T-helper 1 cell treated with Interleukin-12 subunit alpha and Interleukin-12 subunit beta and Interleukin-4 antibody, amounts not matched to agents 30 μg/mL and 1 μg/mL, for 36 hours (primary cell): ENCODE data around the gene IMPG2.

Source experiments
- H3K27ac Mint-ChIP-seq: one replicate; pipeline ENCODE4 v1.8.0; 2021; ENCODE audit warnings: mild to moderate bottlenecking, mixed read lengths
- H3K27me3 Mint-ChIP-seq: one replicate; pipeline ENCODE4 v1.8.0; 2021; ENCODE audit warnings: low read depth, mixed read lengths
- H3K36me3 Mint-ChIP-seq: one replicate; pipeline ENCODE4 v1.8.0; 2021; ENCODE audit warnings: low read depth, mixed read lengths
- H3K4me1 Mint-ChIP-seq: one replicate; pipeline ENCODE4 v1.8.0; 2021; ENCODE audit warnings: low read depth, mixed read lengths
- H3K4me3 Mint-ChIP-seq: one replicate; pipeline ENCODE4 v1.8.0; 2021; ENCODE audit warnings: mild to moderate bottlenecking, moderate library complexity, mixed read lengths
- H3K9me3 Mint-ChIP-seq: one replicate; pipeline ENCODE4 v1.8.0; 2021; ENCODE audit warnings: mixed read lengths

The IMPG2 gene

DNA sequence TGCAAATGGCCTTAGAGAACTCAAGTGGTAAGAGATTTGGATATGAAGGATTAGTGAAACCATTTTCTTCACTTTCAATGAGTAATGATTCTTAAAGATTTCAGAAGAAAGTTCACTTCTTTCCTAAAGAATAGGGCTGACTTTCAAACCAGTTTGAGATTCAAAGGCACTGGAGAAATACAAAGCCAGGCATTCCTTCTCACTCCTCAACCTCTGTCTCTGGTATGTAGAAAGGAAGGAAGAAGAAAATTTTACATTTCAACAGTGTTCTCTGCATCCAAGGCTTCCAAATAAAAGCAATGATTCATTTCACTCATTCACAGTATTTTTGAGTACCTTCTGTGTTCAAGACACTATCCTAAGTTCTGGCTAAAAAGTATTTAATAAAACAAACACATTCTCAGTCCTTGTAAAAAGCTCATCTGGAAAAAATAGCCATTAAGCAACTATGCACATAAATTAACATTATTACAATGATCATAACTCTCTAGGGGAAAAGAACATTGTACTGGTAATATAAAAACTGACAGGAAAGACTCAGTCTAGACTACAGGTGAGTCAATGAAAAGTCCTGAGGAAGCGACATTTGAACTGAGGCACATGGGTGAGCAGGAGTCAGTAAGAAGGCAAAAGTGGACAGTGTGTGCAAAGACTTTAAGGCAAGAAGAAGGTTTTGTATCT, 79.5 kb downstream of the IMPG2 start:
- Mint-ChIP-seq H3K27me3 (no peaks in the 10 kb centered on the region), H3K4me3 (no peak overlapping the region), H3K27ac (no peak overlapping the region), H3K4me1 (no peaks in the 10 kb centered on the region), H3K36me3 (peaks cover 4% of the 10 kb centered on the region), H3K9me3 (no peaks in the 10 kb centered on the region)

DNA sequence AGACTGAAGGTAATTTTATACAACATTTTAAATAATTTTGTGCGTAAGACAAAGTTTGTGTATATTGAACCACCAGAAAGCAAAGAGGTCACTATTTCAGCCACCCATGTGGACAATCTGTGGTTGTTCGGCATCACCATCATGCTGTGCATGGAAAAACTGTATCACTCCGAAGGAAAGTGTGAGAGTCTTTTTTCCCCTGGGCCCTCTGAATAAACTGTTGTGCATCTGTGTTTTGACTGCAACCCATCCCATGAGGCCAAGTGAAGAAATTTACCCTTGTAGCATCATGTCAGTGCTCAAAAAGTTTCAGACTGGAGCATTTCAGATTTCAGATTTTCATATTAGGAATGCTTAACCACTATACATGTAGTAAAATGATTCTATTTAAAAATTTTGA, 85.3 kb downstream of the IMPG2 start:
- peaks cover 2% of the 10 kb centered on the region for H3K36me3 Mint-ChIP-seq
- H3K4me3 Mint-ChIP-seq = no peak overlapping the region
- no peaks in the 10 kb centered on the region for H3K9me3 Mint-ChIP-seq
- no peaks in the 10 kb centered on the region for H3K4me1 Mint-ChIP-seq
- no peak overlapping the region for H3K27ac Mint-ChIP-seq
- no peaks in the 10 kb centered on the region for H3K27me3 Mint-ChIP-seq

DNA sequence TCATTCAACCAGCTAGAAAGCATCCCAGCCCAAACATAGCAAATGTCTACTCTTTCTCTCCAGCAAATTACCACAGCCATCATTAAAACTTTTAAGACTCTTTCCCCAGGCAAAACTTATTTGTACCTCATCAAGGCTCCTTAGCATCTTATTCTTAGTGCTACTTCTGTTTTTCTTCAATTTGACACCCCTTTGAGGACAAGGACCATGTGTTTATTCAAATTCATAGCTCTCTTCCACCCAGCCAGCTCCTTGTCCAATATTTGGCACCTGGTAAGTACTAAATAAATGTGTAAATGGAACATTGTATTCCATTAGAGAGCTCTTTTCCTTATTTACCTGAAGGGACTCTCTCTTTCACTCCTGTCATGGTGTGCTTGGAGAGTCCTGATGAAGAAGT, 89.8 kb downstream of the IMPG2 start:
- Mint-ChIP-seq H3K4me3 (no peak overlapping the region), H3K9me3 (no peaks in the 10 kb centered on the region), H3K27ac (no peak overlapping the region), H3K4me1 (no peaks in the 10 kb centered on the region), H3K27me3 (no peaks in the 10 kb centered on the region), H3K36me3 (peaks cover 1% of the 10 kb centered on the region)

DNA sequence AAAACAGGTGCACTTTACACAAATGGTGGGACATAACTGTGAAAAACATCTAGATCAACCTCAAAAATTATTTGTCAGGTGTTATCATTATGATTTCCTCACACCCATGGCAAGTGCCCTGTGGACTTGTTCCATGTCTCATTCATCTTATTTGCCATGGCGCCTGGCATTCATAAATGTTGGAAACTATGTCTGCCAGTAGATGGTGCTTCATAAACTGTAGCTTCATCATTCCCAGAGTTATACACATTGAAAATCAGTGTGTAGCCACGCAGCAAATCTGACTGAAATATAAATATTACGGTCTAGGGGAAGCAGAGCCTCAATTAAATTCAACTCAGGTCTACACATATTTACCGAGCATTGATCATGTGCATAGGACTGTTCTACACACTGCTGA, 90.7 kb downstream of the IMPG2 start:
- no peaks in the 10 kb centered on the region for H3K27me3 Mint-ChIP-seq
- no peaks in the 10 kb centered on the region for H3K36me3 Mint-ChIP-seq
- no peaks in the 10 kb centered on the region for H3K4me1 Mint-ChIP-seq
- no peak overlapping the region for H3K27ac Mint-ChIP-seq
- no peak overlapping the region for H3K4me3 Mint-ChIP-seq
- H3K9me3 Mint-ChIP-seq = no peaks in the 10 kb centered on the region

DNA sequence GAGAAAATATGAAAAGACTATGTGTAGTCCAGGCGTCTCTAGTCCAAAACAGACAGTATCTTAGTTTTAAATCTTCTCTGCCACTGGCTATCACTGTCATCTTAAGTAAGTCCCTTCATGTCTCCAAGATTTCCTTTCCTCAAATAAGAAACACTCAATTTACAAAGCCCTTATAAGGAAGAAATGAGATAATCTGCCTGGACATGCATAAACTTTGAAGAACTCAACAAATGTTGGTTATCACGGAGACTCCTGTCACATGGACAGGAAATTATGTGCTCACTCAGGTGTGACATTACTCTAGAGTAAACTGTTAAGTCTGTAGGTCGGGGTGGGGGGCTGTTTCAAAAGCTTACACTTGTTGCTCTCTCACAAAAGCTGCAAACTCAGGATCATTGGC, 91.9 kb downstream of the IMPG2 start:
- Mint-ChIP-seq H3K27me3 (no peaks in the 10 kb centered on the region), H3K36me3 (no peaks in the 10 kb centered on the region), H3K4me1 (no peaks in the 10 kb centered on the region), H3K27ac (no peak overlapping the region), H3K9me3 (no peaks in the 10 kb centered on the region), H3K4me3 (no peak overlapping the region)

DNA sequence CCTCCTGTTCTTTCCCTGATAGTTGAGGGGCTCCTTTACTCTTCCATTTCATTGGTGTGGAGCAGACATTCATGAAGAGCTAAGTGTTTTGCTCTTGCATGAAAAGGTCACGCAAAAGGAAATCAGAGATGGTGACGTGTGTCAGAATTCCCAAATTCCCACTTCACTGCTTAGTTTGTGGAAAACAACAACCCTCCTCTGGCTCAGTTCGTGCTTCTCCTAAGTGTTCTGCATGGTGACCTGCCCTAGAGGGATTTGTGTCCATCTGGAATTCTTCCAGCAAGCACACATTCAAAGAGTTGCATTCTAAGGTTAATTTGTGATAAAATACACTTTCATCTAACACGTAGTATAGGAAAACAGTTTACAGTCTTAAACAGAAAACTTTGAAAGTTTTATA, 95.6 kb downstream of the IMPG2 start:
- Mint-ChIP-seq H3K27ac (no peak overlapping the region), H3K4me3 (no peak overlapping the region), H3K27me3 (no peaks in the 10 kb centered on the region), H3K4me1 (no peaks in the 10 kb centered on the region), H3K36me3 (no peaks in the 10 kb centered on the region), H3K9me3 (peaks cover 1% of the 10 kb centered on the region)

DNA sequence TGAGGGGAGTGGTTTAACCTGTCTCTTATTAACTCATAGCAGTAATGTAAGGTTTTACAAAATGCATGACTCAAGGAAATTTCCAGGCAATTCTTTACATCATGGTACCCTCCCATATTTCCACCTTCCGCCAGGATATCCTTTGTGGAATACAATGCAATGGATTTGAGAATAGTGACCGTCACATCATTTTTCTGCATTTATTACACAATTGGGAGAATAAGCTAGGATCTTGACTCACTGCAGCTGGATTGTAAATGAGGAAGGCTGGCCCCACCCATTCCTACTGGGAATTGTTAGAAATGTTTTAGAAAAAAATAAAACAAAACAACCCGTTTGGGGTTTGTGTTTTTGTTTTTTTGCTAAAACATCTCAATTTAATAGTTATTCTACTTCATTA, 97.4 kb downstream of the IMPG2 start:
- no peak overlapping the region for H3K4me3 Mint-ChIP-seq
- peaks cover 8% of the 10 kb centered on the region for H3K9me3 Mint-ChIP-seq
- H3K4me1 Mint-ChIP-seq = no peaks in the 10 kb centered on the region
- no peak overlapping the region for H3K27ac Mint-ChIP-seq
- H3K36me3 Mint-ChIP-seq = no peaks in the 10 kb centered on the region
- no peaks in the 10 kb centered on the region for H3K27me3 Mint-ChIP-seq

DNA sequence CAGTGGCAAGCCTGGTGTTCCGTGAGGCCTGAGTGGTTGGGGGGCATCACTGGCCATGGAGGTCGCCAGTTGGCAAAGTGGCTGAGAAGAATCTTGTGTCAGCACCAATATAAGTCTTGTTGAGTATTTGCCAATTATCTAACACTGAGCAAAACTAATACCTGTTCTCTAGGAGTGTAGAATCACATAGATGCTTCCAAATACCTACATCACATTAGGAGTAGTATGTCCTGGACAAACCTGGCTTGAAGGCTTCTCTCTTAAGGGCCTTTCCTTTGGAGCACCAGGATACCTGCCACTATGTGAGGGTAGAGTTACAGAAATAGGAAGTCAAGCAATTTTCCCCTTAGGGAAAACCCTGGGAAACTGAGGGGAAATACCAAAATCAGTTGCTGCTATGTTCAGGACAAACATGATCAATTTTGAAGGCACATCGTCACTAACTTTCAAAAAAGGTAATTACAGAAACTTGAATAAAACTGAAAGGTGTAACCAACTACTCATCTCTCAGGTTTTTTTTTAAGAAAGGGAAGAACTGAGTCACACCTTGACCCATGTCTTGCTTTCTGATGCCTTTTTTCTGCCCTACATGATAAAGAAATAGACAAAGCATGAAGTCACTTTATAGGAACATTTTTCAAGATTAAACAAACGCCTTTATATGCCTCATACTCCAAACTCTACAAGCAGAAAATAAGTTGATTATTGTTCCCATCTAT, 100.4 kb downstream of the IMPG2 start:
- Mint-ChIP-seq H3K4me3 (no peak overlapping the region), H3K27me3 (no peaks in the 10 kb centered on the region), H3K27ac (no peak overlapping the region), H3K36me3 (no peaks in the 10 kb centered on the region), H3K4me1 (no peaks in the 10 kb centered on the region), H3K9me3 (peaks cover 8% of the 10 kb centered on the region)

DNA sequence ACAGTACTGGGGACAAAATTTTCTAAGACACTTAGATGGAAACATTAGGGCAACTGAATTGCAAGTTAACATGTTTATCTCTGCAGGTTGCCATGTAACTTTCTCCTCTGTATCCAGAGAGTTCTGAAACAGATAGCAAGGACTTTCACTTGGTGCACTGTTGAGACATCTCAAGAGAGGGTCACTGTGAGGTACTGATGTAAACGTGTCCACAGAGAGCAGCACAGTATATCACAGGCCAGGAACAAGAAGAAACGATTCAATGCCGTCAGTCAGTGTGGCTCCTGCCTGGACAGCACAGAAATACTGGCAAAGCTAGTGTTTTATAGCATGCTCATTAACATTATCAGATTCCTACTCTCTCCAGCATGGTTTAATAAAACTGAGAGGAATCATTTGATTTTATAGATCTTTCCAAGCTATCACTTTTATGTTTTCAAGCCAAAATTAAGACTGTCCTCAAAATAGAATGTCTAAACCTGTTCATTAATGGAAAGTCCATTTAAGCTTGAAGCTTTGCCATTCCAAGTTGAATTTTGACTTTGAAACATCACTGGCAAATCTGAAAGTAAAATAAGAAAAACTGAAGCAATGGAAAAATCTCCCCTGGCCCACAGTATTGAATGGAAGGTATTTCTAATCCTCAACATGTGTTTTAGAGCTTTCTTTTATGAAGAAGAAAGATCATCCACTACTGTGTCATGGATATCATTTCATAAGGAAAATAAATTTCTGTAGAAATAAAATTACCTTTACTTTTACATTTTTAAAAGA, 102.7 kb downstream of the IMPG2 start:
- Mint-ChIP-seq H3K27me3 (no peaks in the 10 kb centered on the region), H3K27ac (no peak overlapping the region), H3K4me1 (no peaks in the 10 kb centered on the region), H3K36me3 (no peaks in the 10 kb centered on the region), H3K4me3 (no peak overlapping the region), H3K9me3 (peaks cover 18% of the 10 kb centered on the region)

DNA sequence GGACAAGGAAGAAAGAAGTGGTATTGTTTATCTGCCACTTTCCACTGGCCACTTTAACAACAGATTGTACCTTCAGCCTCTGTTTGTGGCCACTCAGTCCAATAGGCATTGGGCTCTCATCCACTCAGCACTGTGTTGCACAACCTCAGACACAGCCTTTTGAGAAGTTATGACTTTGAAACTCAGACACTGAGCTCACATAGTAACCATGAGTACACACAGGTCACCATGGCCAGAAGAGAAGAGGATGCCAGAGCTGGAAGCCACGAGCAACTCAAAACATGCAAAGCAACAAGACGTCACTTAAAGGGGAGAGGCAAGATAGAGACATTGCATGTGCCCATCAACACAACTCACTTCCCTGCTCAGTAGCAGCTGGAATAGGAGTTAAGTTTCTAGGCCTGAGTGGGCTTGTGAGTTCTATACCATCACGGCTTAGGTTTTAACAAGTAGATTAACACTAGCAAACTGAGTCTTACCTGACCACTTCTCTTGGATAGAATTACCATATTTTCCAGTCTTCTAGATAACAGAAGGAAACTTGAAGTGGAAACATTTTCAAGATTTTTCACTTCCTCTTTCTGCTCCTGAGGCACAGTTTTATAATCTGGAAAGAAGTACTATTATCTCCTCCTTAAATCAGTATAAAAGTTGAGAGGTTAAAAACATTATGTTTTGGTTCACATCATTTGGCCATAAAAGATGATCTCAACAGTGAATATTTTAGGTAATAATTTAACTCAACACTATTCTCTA, 103.5 kb downstream of the IMPG2 start:
- Mint-ChIP-seq H3K27me3 (no peaks in the 10 kb centered on the region), H3K4me3 (no peak overlapping the region), H3K4me1 (no peaks in the 10 kb centered on the region), H3K36me3 (no peaks in the 10 kb centered on the region), H3K9me3 (peaks cover 18% of the 10 kb centered on the region), H3K27ac (no peak overlapping the region)

DNA sequence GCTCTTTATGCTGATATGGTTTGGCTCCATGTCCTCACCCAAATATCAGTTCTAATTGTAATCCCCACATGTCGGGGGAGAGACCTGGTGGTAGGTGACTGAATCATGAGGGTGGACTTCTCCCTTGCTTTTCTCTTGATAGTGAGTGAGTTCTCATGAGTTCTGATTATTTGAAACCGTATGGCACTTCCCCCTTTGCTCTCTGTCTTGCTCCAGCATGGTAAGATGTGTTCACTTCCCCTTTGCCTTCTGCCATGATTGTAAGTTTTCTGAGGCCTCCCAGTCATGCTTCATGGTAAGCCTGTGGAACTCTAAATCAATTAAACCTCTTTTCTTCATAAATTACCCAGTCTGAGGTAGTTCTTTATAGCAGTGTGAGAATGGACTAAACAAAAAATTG, 107.6 kb downstream of the IMPG2 start:
- peaks cover 10% of the 10 kb centered on the region for H3K9me3 Mint-ChIP-seq
- H3K27ac Mint-ChIP-seq = no peak overlapping the region
- no peaks in the 10 kb centered on the region for H3K36me3 Mint-ChIP-seq
- no peaks in the 10 kb centered on the region for H3K27me3 Mint-ChIP-seq
- H3K4me1 Mint-ChIP-seq = no peaks in the 10 kb centered on the region
- H3K4me3 Mint-ChIP-seq = no peak overlapping the region

DNA sequence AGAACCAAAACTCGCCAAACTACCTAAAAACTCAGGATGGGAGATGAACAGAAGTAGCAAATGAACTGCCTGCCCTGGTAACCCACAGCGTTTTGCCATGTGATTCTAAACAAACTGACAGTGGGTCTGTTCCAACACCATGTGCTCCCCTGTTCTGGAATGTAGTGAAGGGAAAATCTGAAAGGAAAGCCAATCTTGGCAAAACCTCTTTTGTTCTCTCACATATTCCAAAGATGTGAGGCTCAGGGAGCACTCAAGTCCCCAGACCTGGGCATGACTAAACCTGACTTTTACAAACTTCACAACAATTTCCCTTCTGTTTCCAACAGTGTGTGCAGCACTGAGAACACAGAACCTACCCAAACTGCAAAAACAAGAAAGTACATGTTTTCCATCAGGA, 116.1 kb downstream of the IMPG2 start:
- Mint-ChIP-seq H3K27me3 (peaks cover 15% of the 10 kb centered on the region), H3K4me1 (no peaks in the 10 kb centered on the region), H3K4me3 (no peak overlapping the region), H3K27ac (no peak overlapping the region), H3K9me3 (no peaks in the 10 kb centered on the region), H3K36me3 (no peaks in the 10 kb centered on the region)

DNA sequence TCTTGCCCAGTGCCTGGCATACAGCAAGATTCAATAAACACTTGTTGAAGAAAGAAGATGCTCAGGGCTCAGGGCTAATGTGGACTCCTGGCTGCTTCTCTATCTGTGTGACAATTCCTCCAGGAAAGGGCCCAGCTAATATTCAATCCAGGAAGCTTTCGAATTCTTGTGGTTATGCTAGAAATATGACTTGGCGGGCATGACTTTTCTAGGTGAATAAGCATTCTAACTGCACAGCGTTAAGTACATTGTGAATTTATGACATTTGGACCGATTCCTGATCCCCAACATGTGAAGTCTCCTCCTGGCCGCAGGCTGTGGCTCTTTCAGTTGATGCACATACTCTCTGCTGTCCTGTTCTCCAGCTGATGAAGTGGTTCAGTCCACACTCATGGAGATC, 117.0 kb downstream of the IMPG2 start:
- Mint-ChIP-seq H3K4me3 (no peak overlapping the region), H3K36me3 (no peaks in the 10 kb centered on the region), H3K4me1 (no peaks in the 10 kb centered on the region), H3K27ac (no peak overlapping the region), H3K27me3 (peaks cover 15% of the 10 kb centered on the region), H3K9me3 (no peaks in the 10 kb centered on the region)

DNA sequence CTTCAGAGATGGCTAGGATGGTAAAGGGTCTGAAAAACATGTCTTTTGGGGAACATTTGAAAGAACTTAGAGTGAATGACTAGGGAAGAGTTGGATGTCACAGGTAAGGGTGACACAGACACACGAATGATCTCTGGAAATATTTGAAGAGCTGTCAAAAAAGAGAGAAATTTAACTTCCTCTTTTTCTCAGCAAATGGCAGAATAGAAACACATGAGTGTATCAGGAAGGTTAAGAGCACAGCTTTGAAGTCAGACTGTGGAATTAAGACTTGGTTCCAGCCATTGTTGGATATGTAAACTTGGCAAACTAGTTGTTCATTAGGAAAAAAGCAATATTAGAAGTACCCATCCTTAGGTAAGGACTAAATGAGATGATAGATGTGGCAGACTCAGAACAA, 117.7 kb downstream of the IMPG2 start:
- Mint-ChIP-seq H3K9me3 (no peaks in the 10 kb centered on the region), H3K27me3 (peaks cover 15% of the 10 kb centered on the region), H3K4me3 (no peak overlapping the region), H3K4me1 (no peaks in the 10 kb centered on the region), H3K36me3 (no peaks in the 10 kb centered on the region), H3K27ac (no peak overlapping the region)
